ENCODE measurements around the gene BCL10. TPM values are rescaled to one million over a fixed set of nuclear protein-coding genes. Genes with fewer than 3 reads are reported as not detected.

Gene BCL10
- total and polyA plus RNA-seq, 12 donors: 5.5 to 34.6 (median 19.8) TPM

GRCh38 chr1:85308833-85309350 lies 32.5 kb upstream of the BCL10 start:
- TF ChIP-seq POLR2A (IDR thresholded peaks at IDR 0.05): no peak
- Histone ChIP-seq H3K4me1 (replicated peaks in 1 of 2) (peaks cover 4% of the 10 kb centered on the region in 2 donors), H3K27ac (no peak overlapping the region), H3K9me3 (replicated peaks in 1 of 3) (no peaks in the 10 kb centered on the region), H3K36me3 (replicated peaks in 1 of 2) (no peaks in the 10 kb centered on the region), H3K4me3 (peak overlapping the region in 1 of 4 donors; percentile 12), H3K27me3 (no peaks in the 10 kb centered on the region)
- WGBS, 4 donors: 62 to 69% (median 67%) methylated on average over 4 of the region's 4 CpGs
- intact Hi-C loops (cut with DNase I): loop anchor here (2.0 to 10.0 kb wide), 5 partner anchors 193 to 706 kb away; partner anchors contain the start of gene CCN1 (in 1 of the 2)
- DNase-seq: no peak

- H3K4me3 ChIP-seq: peak overlapping the region in 1 of 4 donors; percentile 12
- intact Hi-C loops (cut with DNase I): loop anchor here (2.0 to 10.0 kb wide), 5 partner anchors 194 to 707 kb away; partner anchors contain the start of gene CCN1 (in 1 of the 2)
- no peaks in the 10 kb centered on the region for H3K9me3 ChIP-seq (replicated peaks in 1 of 3)
- 23 to 41% (median 24%) methylated on average over 15 to 27 of the region's 27 CpGs for WGBS, 4 donors
- no peak overlapping the region for H3K27ac ChIP-seq
- H3K4me1 ChIP-seq (replicated peaks in 1 of 2): no peaks in the 10 kb centered on the region
- peak; percentile 82 to 94 (median 93) for DNase-seq
- no peaks in the 10 kb centered on the region for H3K27me3 ChIP-seq
- no peaks in the 10 kb centered on the region for H3K36me3 ChIP-seq (replicated peaks in 1 of 2)
- no peak for TF ChIP-seq POLR2A (IDR thresholded peaks at IDR 0.05)
- TF ChIP-seq, protein P1, sequence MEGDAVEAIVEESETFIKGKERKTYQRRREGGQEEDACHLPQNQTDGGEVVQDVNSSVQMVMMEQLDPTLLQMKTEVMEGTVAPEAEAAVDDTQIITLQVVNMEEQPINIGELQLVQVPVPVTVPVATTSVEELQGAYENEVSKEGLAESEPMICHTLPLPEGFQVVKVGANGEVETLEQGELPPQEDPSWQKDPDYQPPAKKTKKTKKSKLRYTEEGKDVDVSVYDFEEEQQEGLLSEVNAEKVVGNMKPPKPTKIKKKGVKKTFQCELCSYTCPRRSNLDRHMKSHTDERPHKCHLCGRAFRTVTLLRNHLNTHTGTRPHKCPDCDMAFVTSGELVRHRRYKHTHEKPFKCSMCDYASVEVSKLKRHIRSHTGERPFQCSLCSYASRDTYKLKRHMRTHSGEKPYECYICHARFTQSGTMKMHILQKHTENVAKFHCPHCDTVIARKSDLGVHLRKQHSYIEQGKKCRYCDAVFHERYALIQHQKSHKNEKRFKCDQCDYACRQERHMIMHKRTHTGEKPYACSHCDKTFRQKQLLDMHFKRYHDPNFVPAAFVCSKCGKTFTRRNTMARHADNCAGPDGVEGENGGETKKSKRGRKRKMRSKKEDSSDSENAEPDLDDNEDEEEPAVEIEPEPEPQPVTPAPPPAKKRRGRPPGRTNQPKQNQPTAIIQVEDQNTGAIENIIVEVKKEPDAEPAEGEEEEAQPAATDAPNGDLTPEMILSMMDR (IDR thresholded peaks at IDR 0.05): peak; percentile 80 to 99 (median 99)
These were observed 31.8 kb upstream of the BCL10 start for GRCh38 chr1:85307987-85308832.

- H3K27me3 ChIP-seq: no peaks in the 10 kb centered on the region
- H3K4me3 ChIP-seq: no peak overlapping the region
- no peaks in the 10 kb centered on the region for H3K9me3 ChIP-seq (replicated peaks in 1 of 3)
- TF ChIP-seq POLR2A (IDR thresholded peaks at IDR 0.05): no peak
- TF ChIP-seq, protein P1 (IDR thresholded peaks at IDR 0.05): no peak
- intact Hi-C loops (cut with DNase I): loop anchor here (5.0 to 10.0 kb wide), 4 partner anchors 196 to 709 kb away; no protein-coding TSS in a partner anchor
- 84 to 100% (median 90%) methylated on average over 1 to 4 of the region's 4 CpGs for WGBS, 4 donors
- H3K36me3 ChIP-seq (replicated peaks in 1 of 2): no peaks in the 10 kb centered on the region
- no peak overlapping the region for H3K27ac ChIP-seq
- DNase-seq: no peak
- H3K4me1 ChIP-seq (replicated peaks in 1 of 2): no peaks in the 10 kb centered on the region
These were observed 29.8 kb upstream of the BCL10 start for GRCh38 chr1:85306236-85306635.

- H3K4me3 ChIP-seq: no peak overlapping the region
- no peak overlapping the region for H3K27ac ChIP-seq
- TF ChIP-seq POLR2A (IDR thresholded peaks at IDR 0.05): no peak
- TF ChIP-seq, protein P1 (IDR thresholded peaks at IDR 0.05): no peak
- no peaks in the 10 kb centered on the region for H3K4me1 ChIP-seq (replicated peaks in 1 of 2)
- no peaks in the 10 kb centered on the region for H3K27me3 ChIP-seq
- H3K9me3 ChIP-seq (replicated peaks in 1 of 3): no peaks in the 10 kb centered on the region
- intact Hi-C loops (cut with DNase I): loop anchor here (10.0 kb wide), 2 partner anchors 271 to 711 kb away; no protein-coding TSS in a partner anchor
- no peaks in the 10 kb centered on the region for H3K36me3 ChIP-seq (replicated peaks in 1 of 2)
- 61 to 92% (median 75%) methylated on average over 4 of the region's 4 CpGs for WGBS, 4 donors
- no peak for DNase-seq
These were observed 27.2 kb upstream of the BCL10 start for GRCh38 chr1:85303440-85304162.
